Measurements from ENCODE around the gene JAK1.

The JAK1 gene

DNA sequence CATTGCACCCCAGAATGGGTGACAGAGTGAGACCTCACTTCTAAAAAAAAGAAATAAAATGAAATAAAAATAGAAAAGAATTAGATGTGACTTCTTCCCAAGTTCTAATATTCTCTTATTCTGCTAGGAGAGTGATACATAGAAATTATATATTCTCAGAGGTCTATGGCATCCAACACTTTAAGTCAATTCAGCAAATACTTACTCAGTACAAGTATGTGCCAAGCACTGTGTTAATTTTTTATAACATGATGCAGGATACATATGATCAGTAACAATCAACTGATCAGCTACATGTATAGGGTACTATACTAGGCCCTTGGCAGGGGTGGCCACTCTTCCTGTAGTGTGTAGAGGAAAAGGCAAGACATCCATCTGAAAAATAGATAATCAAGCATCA lies 13.0 kb upstream of the JAK1 start:
- DNase-seq, result no peak

DNA sequence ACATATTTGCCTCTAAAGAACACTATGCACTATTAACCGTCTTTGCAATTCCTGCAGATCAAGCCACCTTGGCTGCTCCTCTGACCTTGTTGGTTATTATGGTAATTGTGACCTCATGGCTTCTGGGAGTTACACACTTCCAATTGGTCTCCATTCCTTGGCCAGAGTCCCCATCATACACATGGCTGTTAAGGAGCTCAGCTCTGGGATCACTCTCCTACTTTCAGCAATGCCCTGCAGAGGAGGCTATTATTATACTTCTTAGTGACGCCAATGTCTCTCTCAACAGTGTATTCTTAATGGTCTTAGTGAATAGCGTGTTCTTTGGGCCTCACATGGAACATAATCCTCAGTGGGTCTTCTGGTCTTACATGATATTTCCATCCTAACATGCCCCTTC lies 10.0 kb upstream of the JAK1 start:
- no peak for DNase-seq

DNA sequence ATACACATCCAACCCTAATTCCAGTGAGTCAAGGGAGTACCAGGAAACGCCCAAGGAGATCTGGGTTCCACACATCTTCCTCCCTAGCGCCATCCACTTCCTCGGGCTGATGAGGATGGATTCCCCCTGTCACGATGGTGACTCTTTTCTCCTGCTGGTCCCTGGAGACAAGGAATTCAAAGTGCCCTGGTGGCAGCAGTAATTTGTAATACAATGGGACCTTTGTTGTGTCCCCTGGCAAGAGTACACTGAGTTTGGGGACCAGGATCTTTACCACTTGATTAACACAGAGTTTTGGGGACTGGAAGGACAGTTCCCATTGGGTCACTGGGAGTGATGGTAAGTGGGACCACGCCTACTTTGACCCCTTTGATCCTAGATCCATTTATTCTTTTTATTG lies 9.4 kb upstream of the JAK1 start:
- no peak for DNase-seq

DNA sequence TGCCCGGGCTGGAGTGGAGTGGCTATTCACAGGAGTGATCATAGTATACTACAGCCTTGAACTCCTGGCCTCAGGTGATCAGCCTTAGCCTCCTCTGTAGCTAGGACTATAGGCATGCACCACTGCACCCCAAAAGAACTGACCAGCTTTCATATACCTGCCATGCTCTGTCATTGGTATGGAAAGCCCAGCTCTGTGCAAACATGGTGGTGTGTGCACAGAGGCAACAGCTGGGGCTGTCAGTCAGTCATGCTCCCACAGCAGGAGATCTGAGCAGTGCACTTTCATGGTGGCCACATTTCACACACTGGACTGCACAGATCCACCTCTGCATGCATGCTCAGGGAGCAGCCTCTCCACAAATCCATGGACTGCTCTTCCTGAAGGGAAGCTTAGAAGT lies 8.8 kb upstream of the JAK1 start:
- no peak for DNase-seq

DNA sequence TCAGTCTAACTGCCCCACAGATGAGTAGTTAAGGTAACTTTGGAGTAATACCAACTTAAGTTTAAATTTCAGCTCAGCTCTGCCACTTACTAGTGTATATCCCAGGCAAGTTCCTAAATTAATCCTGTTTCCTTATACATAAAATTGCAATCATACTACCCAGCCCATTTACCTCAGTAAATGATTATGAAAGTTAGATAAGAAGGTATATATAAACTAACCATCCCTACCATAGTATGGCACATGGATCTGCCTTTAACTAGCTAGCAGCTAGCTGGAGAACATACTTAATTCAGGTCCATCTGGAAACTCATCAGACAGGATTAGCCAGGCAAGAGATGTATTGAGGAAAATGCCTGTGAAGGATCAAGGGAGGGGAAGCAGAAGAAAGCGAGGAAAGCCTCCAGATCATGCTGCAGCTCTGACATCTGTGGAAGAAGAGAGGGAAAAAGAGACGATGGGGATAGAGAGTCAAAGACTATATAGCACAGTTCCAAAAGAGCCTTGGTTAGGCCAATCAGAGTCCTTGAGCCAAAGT lies 8.0 kb upstream of the JAK1 start:
- no peak for DNase-seq

DNA sequence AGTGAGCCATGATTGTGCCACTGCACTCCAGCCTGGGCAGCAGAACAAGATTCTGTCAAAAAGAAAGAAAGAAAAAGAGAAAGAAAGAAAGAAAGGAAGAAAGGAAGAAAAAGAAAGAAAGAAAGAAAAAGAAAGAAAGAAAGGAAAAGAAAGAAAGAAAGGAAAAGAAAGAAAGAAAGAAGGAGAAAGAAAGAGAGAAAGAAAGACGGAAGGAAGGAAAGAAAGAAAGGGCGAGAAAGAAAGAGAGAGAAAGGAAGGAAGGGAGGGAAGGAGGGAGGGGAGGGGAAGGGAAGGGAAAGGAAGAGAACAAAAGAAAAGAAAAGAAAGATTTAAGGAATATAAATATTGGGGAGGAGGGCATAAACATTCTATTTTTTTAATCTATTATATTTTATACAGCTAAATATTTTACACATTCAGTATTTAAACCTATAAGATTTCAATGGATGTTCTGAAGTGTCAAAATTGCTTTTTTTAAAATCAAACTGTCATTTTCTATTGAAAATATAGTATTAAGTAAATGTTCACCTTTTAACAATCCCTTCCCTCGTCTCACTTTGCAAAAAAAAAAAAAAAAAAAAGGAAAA lies 6.8 kb upstream of the JAK1 start:
- no peak for DNase-seq

GRCh38 chr1:64969305-64970046 lies 3.1 kb upstream of the JAK1 start:
- no peak for DNase-seq

GRCh38 chr1:64967381-64967780 lies 1.0 kb upstream of the JAK1 start:
- no peak for DNase-seq

- DNase-seq, result no peak
Measured at GRCh38 chr1:64965366-64966157, 787 bp downstream of the JAK1 start.

DNA sequence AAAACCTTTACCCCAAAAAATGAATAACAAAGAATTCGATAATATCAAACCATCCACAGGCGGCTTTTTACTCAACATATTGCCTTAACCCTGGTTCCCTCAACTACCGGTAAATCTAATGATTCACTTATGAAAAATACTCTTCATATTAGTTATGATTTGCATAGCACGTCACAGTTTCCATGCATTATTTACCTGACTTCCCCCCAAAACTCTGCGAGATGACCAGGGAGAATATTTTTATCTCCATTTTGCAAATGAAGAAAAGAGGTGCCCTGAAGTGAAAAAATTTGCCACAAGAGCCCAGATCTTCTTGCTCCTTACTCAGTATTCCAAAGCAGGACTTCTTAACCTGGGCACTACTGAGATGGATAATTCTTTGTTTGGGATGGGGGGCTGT lies 2.9 kb downstream of the JAK1 start:
- no peak for DNase-seq

GRCh38 chr1:64962441-64962840 lies 3.9 kb downstream of the JAK1 start:
- DNase-seq, result no peak

DNA sequence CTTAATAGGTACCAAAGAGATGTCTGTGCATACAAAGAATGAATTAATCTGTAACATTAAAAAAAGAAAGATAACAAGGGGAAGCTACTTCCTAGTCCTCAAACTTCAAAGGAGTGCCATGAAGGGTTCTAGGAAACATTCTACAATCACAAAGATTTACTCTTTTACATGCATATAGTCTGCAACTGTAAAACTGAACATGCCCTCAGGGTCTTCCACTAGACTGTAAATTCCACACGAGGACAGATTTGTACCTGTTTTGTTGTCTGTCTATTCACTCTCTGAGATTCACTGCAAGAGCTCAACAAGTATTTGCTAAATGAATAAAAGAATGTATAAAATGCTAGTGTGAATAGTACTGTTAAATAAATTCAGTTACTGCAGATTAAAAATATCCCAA lies 4.4 kb downstream of the JAK1 start:
- DNase-seq, result no peak

GRCh38 chr1:64960731-64961130 lies 5.6 kb downstream of the JAK1 start:
- no peak for DNase-seq

- DNase-seq, result no peak
Measured at GRCh38 chr1:64959986-64960385, 6.4 kb downstream of the JAK1 start.

GRCh38 chr1:64956733-64957441 lies 9.5 kb downstream of the JAK1 start:
- DNase-seq, result peak; percentile 39

DNA sequence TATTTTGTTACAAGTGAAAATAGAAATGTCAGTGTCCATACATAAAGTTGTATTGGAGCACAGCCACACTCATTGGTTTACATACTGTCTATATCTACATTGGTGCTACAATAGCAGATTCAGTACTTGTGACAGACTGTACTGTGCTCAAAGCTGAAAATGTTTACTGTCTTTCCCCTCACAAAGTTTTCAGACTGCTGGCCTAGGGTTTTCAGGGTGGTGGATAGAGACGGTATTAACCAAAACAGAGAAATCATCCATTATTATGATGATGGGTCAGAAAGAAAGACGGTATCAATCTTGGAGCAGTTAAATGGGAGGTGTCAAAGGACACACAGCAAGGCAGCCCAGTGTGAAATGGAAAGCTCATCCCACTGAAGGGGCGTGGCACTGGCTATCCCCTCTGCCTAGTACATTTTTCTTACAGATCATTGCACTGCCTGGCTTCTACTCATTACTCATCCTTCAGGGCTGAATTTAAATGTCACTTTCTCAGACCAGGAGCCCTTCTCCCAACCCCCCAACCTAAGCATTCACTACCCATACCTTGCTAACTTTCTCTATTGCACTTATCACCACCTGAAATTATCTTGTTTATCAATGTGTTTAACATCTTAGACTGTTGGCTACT lies 10.2 kb downstream of the JAK1 start:
- no peak for DNase-seq

DNA sequence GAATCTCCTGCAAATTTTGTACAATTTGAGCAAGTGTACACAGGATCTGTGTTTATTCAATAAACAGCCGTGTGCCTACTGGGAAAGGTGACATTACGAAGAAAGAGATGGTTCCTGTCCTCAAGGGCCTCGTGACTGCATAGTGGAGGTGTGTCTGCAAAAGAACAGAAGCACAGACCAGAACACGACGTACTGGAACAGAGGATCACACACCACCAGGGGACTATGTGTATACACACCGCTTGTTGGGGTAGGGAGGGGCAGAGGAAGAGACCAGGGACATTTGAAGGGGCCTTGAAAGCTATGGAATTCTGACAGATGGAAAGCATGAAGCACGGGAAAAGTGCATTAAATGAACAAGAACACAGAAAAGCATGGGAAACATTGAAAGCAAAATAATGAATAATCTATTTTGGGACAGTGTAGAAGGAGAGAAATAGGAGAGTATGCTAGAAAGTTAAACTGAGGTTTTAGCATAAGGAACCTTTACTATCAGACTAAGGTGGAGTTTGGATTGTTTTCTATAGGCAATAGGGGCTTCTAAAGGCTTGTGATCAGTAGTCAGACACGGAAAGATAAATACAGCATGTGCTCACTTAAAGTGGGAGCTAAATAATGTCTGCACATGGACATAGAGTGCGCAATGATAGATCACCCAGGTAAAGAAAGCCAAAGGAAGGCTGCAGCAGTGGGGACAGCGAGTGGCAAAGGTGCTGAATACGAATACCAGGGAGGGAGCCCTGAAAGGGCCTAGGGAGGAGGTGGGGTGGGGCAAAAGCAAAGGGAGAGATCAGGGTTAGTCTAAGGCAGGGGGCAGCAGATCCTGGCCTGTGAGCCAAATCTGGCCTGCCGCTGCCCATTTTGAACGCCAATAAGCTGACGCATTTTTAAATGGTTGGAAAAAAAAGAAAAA lies 11.0 kb downstream of the JAK1 start:
- DNase-seq, result no peak

- no peak for DNase-seq
Measured at GRCh38 chr1:64953241-64953640, 13.1 kb downstream of the JAK1 start.

DNA sequence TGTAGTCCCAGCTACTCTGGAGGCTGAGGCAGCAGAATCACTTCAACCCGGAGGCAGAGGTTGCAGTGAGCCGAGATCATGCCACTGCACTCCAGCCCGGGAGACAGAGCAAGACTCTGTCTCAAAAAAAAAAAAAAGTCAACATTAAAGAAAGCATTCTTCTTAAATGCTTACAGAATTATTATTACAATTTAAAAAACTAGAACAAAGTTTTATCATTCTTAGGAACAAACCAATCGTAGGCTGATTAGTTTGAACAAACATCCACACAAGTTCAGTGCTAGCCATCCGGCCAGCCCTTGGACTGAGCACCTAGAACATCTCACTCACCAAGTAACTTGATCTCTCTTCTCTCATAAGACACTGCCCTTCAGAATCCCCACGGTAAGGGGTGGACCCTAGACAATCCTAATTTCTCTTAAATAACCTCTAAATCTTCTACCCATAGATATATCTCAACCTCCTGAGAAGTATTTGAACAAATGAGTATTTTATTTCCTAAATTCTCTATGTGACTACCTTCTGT lies 16.0 kb downstream of the JAK1 start:
- no peak for DNase-seq

DNA sequence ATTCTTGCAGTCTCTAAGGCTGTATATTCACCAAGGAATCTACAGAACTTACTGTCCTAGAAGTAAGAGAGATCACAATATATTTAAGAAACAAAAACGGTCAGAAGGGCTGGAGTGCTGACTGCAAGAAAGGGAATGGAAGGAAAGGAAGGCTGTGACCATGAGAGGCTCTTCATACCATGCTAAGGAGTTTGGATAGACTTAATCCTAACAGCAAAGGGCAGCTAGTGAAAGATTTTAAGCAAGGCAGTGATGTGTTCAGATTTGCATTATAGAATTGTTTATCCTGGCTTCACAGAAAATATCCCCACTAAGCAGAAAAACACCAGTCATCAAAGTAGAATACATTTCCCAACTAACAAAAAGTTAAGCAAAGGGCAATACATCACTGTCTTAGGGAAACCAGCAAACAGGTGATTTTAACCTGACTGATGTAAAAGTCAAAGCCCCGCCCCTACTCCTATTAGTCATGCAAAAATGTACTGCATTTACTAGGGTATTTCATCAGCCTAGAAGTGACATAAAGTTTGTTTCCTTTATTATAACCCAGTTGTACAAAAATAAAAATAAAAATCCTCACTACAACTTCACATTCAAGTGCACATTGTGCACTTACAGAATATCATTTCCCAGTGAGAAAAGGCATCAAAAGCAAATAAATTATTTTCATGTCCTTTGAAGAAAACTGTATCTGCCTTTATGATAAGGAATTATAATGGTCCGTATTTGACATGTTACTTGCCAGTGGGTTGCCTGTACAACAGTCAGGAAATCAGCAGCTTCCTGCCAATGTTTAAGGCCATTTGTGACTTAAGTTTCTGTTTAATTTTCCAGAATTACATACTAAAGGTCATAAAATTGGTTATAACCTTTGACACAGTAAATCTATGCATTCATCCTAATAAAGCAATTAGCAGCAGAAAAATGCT lies 17.2 kb downstream of the JAK1 start:
- no peak for DNase-seq
